ENCODE measurements around the gene S100A9.

GRCh38 chr1:153367090-153367489, 9.4 kb downstream of the S100A9 start:
- TF ChIP-seq POLR2A (IDR thresholded peaks at IDR 0.05; ENCODE audit: low read depth, low read length) (no peak), POLR2AphosphoS5 (IDR thresholded peaks at IDR 0.05; ENCODE audit: low read depth, low read length) (no peak), TAF1 (IDR thresholded peaks at IDR 0.05; ENCODE audit: borderline replicate concordance, low read depth, low read length) (no peak)
